Germinal center (tissue), 1 donor: ENCODE data around the gene KCNJ3.

Experiments used
- DNase-seq: peaks from one replicate; pipeline ENCODE4 v3.0.0; 2012; ENCODE audit warnings: mixed read lengths, low spot score

KCNJ3 gene, protein sequence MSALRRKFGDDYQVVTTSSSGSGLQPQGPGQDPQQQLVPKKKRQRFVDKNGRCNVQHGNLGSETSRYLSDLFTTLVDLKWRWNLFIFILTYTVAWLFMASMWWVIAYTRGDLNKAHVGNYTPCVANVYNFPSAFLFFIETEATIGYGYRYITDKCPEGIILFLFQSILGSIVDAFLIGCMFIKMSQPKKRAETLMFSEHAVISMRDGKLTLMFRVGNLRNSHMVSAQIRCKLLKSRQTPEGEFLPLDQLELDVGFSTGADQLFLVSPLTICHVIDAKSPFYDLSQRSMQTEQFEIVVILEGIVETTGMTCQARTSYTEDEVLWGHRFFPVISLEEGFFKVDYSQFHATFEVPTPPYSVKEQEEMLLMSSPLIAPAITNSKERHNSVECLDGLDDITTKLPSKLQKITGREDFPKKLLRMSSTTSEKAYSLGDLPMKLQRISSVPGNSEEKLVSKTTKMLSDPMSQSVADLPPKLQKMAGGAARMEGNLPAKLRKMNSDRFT

GRCh38 chr2:154698296-154698720 is at the start of gene KCNJ3:
TSS of gene KCNJ3 (plus strand) at chr2:154698695. CDS start at chr2:154698776, 81 bp downstream.
- DNase-seq = no peak

DNA sequence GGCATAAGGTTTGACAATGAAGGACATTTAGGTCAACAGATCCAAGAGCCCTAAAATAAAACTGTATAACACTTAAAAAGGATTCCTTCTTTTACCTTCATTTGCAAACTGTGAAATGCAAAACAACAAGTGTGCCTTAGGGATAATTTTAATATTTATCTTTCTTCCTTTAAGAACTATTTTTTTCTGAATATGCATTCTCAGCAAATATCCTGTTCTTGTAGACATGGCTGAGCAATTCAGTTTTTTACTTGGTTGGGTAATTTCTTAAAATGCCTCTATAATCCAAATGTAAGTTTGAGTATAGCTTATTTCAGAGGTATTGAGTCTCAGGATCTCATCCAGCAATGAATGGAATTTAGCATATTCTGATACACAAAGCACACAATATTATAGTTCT is 43.0 kb upstream of the KCNJ3 start:
- no peak for DNase-seq

GRCh38 chr2:154658854-154659253 is 39.6 kb upstream of the KCNJ3 start:
- no peak for DNase-seq

DNA sequence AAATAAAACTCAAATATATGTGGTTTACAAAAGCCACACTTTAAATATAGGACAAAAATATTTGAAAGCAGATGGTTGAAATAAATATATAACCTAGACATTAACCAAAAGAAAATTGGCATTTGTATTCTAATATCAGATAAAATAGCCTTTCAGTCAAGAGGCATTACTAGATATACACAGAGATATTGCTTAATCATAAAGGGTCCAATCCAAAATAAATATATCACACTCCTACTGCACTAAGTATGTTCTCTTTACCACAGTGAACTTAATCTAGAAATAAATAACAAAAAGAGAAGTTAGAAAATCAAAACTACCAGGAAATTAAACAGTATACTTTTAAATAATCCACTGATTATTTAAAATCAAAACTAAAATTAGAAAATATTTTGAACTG is 34.2 kb upstream of the KCNJ3 start:
- DNase-seq = no peak

DNA sequence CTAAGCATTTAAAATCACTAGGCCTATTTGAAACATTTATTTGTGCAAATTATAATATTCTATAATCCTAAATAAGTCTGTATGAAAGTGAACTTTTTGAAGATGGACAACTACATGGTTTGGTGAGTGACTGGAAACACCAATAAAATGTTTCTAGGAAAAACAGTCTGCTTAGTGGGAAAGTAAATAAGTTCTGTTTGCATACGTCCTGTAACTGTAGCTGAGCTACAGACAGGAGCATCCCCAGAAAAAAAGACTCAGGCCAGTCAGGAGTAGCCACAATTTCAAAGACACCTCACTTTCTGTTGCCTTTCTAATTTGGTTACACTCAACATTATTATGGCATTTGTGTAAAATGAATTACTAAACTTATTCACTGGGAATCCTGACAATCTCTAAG is 28.4 kb upstream of the KCNJ3 start:
- DNase-seq = no peak

DNA sequence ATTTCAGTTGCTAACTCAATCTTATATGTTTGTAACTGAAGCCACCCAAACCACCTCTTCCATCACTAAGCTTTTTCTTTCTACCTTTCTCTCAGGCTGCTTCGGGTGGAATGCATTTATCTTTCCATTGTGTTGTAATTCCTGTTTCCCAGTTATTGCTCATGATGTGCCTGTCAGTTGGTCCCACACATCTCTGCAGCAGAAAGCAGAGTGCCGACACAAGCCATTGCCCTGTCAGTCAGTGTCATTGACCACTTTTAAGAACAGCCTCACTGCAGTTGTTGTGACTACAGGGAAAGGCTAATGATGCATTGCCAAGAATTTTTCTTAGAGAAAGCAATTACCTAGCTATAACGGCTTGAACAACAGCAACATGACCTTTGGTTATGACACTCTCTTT is 24.8 kb upstream of the KCNJ3 start:
- no peak for DNase-seq

DNA sequence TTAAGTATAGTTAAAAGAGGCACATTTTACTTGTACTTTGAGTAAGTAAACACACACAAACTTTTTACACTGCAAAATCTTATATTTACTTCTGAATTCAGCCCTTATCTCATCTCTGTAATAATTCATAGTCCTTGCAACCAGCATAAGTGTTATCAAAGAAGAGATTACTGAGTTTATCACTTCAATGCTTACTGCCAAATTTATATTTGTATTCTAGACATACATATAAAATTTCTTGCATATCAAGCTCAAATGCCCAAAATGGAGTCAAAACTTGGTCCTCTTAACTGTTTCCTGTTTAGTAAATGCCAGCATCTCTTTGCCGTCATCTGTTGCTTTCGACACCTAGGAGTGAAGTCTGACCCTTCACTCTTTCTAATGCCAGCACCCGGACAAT is 21.1 kb upstream of the KCNJ3 start:
- DNase-seq = no peak

- DNase-seq = no peak
Observed at GRCh38 chr2:154681741-154682140, 16.8 kb upstream of the KCNJ3 start.

DNA sequence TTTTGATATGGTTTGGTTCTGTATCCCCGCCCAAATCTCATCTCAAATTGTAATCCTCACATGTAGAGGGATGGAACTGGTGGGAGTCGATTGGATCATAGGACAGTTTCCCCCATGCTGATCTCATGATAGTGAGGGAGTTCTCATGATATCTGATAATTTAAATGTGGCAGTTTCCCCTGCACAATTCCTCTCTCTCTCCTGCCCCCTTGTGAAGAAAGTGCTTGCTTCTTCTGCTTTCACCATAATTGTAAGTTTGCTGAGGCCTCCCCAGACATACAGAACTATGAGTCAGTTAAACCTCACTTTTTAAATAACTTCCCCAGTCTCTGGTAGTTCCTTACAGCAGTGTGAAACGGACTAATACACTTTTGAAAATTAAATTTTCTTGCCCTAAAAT is 12.3 kb upstream of the KCNJ3 start:
- no peak for DNase-seq

DNA sequence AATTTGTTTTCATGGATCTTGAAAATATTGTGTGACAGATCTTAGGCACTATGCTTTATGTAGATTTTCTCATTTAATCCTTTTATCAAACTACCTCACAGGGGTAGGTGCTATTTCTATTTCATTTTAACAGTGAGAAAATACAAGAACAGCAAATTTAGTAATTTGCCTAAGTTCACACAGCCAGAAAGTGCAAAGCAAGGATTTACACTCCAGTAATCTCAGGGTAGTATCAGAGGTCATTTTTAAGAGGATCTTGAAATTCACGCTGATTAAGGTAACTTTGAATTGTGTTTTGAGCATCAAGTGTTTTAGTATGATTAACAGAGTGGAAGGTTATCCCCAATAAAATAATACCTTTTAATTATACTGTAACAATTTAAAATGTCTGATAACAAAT is 10.1 kb upstream of the KCNJ3 start:
- no peak for DNase-seq

- DNase-seq = no peak
Observed at GRCh38 chr2:154689158-154689557, 9.3 kb upstream of the KCNJ3 start.

- DNase-seq = no peak
Observed at GRCh38 chr2:154692927-154693326, 5.6 kb upstream of the KCNJ3 start.

- DNase-seq = no peak
Observed at GRCh38 chr2:154693741-154694340, 4.7 kb upstream of the KCNJ3 start.

DNA sequence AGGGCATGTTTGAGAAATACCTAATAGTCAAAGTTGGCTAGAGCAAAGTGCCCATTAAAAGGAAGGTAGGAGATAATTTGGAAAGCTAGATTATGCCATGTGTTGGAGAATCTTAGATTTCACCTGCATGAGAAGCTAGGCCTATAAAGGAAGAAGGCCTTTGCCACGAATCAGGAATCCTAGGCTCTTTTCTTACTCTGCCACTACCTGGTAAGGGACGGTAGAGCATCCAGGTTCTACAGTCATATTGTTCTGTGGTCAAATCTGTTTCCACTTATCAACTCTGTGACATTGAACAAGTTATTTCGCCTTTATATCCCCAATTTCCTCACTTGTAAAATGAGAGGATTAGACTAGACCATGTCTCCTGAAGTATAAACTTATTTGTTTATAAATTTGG is 3.6 kb upstream of the KCNJ3 start:
- DNase-seq = no peak

- DNase-seq = no peak
Observed at GRCh38 chr2:154696369-154696768, 2.1 kb upstream of the KCNJ3 start.

DNA sequence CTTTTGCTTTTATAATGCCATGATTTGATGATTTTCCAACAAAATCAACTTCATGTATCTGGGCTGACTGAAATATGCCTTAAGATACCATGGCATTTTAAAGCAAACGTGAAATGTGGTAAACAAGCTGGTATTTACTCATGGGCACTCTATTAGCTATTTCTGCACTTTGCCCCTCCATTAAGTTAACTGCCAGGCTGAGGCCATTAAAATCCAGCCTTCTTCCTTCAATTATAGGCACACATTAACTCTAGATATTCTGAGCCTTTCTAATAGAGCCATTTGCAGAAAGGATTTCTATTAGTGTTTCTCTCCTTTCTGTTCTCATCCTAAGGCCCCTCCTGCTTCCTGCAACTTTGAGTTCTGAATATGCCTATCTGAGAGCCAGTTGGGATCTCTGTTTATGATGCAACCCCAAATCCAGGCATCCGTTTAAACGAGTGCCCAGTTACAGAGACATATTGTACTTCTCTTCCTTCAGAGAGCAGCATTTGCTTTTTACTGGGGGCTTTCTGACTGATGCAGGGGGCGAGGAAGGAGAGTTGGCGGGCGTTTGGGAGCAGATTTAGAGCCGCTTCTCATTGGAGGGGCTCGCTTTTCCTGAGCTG is 1.6 kb upstream of the KCNJ3 start:
- no peak for DNase-seq

GRCh38 chr2:154697418-154698252 is 860 bp upstream of the KCNJ3 start:
- DNase-seq = no peak

DNA sequence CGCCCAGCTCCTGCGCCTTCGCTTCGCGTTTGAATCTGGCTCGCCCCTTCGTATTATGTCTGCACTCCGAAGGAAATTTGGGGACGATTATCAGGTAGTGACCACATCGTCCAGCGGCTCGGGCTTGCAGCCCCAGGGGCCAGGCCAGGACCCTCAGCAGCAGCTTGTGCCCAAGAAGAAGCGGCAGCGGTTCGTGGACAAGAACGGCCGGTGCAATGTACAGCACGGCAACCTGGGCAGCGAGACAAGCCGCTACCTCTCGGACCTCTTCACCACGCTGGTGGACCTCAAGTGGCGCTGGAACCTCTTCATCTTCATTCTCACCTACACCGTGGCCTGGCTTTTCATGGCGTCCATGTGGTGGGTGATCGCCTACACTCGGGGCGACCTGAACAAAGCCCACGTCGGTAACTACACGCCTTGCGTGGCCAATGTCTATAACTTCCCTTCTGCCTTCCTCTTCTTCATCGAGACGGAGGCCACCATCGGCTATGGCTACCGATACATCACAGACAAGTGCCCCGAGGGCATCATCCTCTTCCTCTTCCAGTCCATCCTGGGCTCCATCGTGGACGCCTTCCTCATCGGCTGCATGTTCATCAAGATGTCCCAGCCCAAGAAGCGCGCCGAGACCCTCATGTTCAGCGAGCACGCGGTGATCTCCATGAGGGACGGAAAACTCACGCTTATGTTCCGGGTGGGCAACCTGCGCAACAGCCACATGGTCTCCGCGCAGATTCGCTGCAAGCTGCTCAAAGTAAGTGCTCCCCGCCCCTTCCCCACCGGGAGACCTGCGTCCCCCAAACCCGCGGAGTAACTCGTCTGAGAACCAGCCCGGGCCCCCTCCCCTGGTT is 453 bp downstream of the KCNJ3 start:
- no peak for DNase-seq

DNA sequence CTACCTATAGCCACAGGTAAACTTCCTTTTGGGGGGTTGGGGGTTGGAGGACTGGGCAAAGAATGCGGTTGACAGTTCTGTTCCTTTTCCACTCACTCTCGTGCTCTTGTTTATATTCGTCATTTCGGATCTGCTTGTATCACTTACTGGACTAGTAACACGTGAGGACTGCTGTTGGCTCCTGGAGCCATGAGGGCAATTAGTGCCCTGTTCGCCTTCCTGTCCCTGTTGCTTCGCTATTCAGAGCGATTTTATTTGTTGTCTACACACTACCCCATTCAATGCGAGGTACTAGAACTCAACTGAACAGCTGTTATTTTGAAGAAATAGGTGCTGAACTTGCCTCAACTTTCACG is 1.1 kb downstream of the KCNJ3 start:
- DNase-seq = no peak

- no peak for DNase-seq
Observed at GRCh38 chr2:154700136-154700535, 1.6 kb downstream of the KCNJ3 start.

DNA sequence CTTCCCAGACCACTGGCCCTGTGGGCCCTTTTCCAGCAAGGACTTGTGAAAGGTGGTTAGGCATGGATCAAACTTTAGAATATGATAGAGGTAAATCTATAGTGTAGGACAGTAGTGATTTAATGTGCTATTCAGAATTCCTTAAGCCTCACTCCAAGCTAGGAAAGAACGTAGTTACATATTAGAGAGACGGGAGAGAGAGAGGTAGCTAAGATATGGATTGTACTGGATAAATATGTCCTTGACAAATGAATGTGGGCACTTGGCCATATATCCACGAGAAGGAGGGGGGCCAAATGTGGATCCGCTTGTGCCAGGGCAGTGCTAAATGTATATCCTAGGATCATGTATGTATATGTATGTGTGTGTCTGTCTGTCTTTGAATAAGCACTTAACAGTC is 6.5 kb downstream of the KCNJ3 start:
- no peak for DNase-seq
